SK-N-SH (cell line): ENCODE results near the gene SH3BP1. TPM values are rescaled to one million over a fixed set of nuclear protein-coding genes. Genes with fewer than 3 reads are reported as not detected.

ENCODE experiments used
- CTCF ChIA-PET: fragments of 300-600, 350-600 bp; formaldehyde crosslinking; extraction: SDS; loops from one replicate; lab custom pipeline; 2021; lab: Yijun Ruan, JAX
- POLR2A ChIA-PET: fragments of 350-600 bp; sonication (Branson Sonifier 250); formaldehyde crosslinking; extraction: SDS; loops from one replicate; lab custom pipeline; 2020; ENCODE audit warnings: antibody characterized with exemption, inconsistent platforms; lab: Yijun Ruan, JAX
- DNase-seq: peaks from one replicate; pipeline ENCODE4 v3.0.0; 2012
- H2AFZ ChIP-seq: fragments of 200-600 bp; sonication (generic); 2 replicates; pipeline ENCODE4 v1.8.1; 2016; ENCODE audit warnings: antibody characterized with exemption, mild to moderate bottlenecking, low read depth
- H3F3A ChIP-seq: fragments of 200-600 bp; sonication (generic); replicated peaks from 2 replicates; pipeline ENCODE3; 2016; ENCODE audit warnings: antibody characterized with exemption, mild to moderate bottlenecking; ENCODE audit not compliant: insufficient read depth
- H3K27ac ChIP-seq, 2 experiments: fragments of 200-500 bp in 1 of 2; fragments of 200-600 bp in 1 of 2; sonication (Bioruptor generic) in 1 of 2; sonication (generic), shearing (Covaris generic) in 1 of 2; 2 replicates each; pipeline versions ENCODE4 v1.5.1 to v1.6.1; 2014 to 2016; ENCODE audit warnings: low read depth in 2 of 2, inconsistent platforms in 1 of 2, low read length in 1 of 2, mild to moderate bottlenecking in 1 of 2, mixed read lengths in 1 of 2
- H3K27me3 ChIP-seq: fragments of 200-600 bp; sonication (generic), shearing (Covaris generic); 2 replicates; pipeline ENCODE4 v1.6.1; 2016; ENCODE audit warnings: mixed run types; ENCODE audit not compliant: insufficient read depth
- H3K36me3 ChIP-seq, 2 experiments: fragments of 200-500 bp in 1 of 2; fragments of 200-600 bp in 1 of 2; sonication (Bioruptor generic) in 1 of 2; sonication (generic) in 1 of 2; replicated peaks in 1 of 2; 2 replicates each; pipeline versions ENCODE3 to v1.5.1; 2014 to 2016; ENCODE audit warnings: low read length in 1 of 2, mild to moderate bottlenecking in 1 of 2; ENCODE audit not compliant: insufficient read depth in 2 of 2, control insufficient read depth in 1 of 2
- H3K4me1 ChIP-seq, 2 experiments: fragments of 200-500 bp in 1 of 2; fragments of 200-600 bp in 1 of 2; sonication (Bioruptor generic) in 1 of 2; sonication (generic), shearing (Covaris generic) in 1 of 2; 2 replicates each; pipeline versions ENCODE4 v1.5.1 to v1.6.1; 2014 to 2016; ENCODE audit warnings: low read depth in 1 of 2, low read length in 1 of 2, mixed run types in 1 of 2; ENCODE audit not compliant: insufficient read depth in 2 of 2, control insufficient read depth in 1 of 2
- H3K4me2 ChIP-seq: fragments of 200-600 bp; sonication (generic), shearing (Covaris generic); 2 replicates; pipeline ENCODE4 v1.6.1; 2017; ENCODE audit warnings: mixed run types
- H3K4me3 ChIP-seq, 2 experiments: fragments of 200-500 bp in 1 of 2; fragments of 200-600 bp in 1 of 2; sonication (Bioruptor generic) in 1 of 2; sonication (generic), shearing (Covaris generic) in 1 of 2; 2 replicates each; pipeline versions ENCODE4 v1.5.1 to v1.8.1; 2014 to 2016; ENCODE audit warnings: low read depth in 2 of 2, inconsistent platforms in 1 of 2, low read length in 1 of 2, mild to moderate bottlenecking in 1 of 2, mixed read lengths in 1 of 2, moderate library complexity in 1 of 2
- H3K79me2 ChIP-seq: fragments of 200-600 bp; sonication (generic); 2 replicates; pipeline ENCODE4 v1.8.1; 2017; ENCODE audit warnings: mild to moderate bottlenecking; ENCODE audit not compliant: insufficient read depth
- H3K9ac ChIP-seq: fragments of 200-600 bp; sonication (generic); 2 replicates; pipeline ENCODE4 v1.6.1; 2017; ENCODE audit warnings: mixed run types
- H3K9me2 ChIP-seq: fragments of 200-600 bp; sonication (generic); 2 replicates; pipeline ENCODE4 v1.6.1; 2017; ENCODE audit warnings: mixed run types
- H3K9me3 ChIP-seq: fragments of 200-600 bp; sonication (generic); 2 replicates; pipeline ENCODE4 v1.6.1; 2017; ENCODE audit warnings: mixed run types, mild to moderate bottlenecking, moderate library complexity
- H4K20me1 ChIP-seq: fragments of 200-600 bp; sonication (generic); 2 replicates; pipeline ENCODE4 v1.6.1; 2017; ENCODE audit warnings: mild to moderate bottlenecking, mixed run types; ENCODE audit not compliant: insufficient read depth
- CHD2 ChIP-seq: fragments of 150-350 bp; IDR thresholded peaks from 2 replicates; pipeline ENCODE4 v1.6.1; 2018; ENCODE audit warnings: low read length; ENCODE audit not compliant: partially characterized antibody
- EZH2phosphoT487 ChIP-seq: fragments of 200-600 bp; sonication (generic); IDR thresholded peaks from 2 replicates; pipeline ENCODE4 v1.6.1; 2017; ENCODE audit warnings: low read depth, mixed run types, mild to moderate bottlenecking, antibody characterized with exemption, moderate library complexity, borderline replicate concordance
- FOSL2 ChIP-seq: IDR thresholded peaks from 2 replicates; pipeline ENCODE4 v1.4.0; 2012; ENCODE audit warnings: low read depth, mild to moderate bottlenecking, moderate library complexity, borderline replicate concordance
- MEF2A ChIP-seq: IDR thresholded peaks from 2 replicates; pipeline ENCODE4 v1.4.0; 2012; ENCODE audit warnings: low read depth, borderline replicate concordance
- PBX3 ChIP-seq: IDR thresholded peaks from 2 replicates; pipeline ENCODE4; 2012
- RAD21 ChIP-seq: IDR thresholded peaks from 2 replicates; pipeline ENCODE4 v1.6.1; 2012; ENCODE audit warnings: mild to moderate bottlenecking, low read length
- RCOR1 ChIP-seq: fragments of 150-350 bp; IDR thresholded peaks from 2 replicates; pipeline ENCODE4 v1.6.1; 2017; ENCODE audit warnings: antibody characterized with exemption, low read length
- REST ChIP-seq: IDR thresholded peaks from 2 replicates; pipeline ENCODE4 v1.6.1; 2012; ENCODE audit warnings: mild to moderate bottlenecking, low read depth, low read length, moderate library complexity
- RXRA ChIP-seq: IDR thresholded peaks from 2 replicates; pipeline ENCODE4 v1.4.0; 2012; ENCODE audit warnings: low read depth, mild to moderate bottlenecking, borderline replicate concordance
- SIN3A ChIP-seq: IDR thresholded peaks from 2 replicates; pipeline ENCODE4 v1.6.1; 2012; ENCODE audit warnings: low read depth, mild to moderate bottlenecking, low read length, moderate library complexity, borderline replicate concordance
- TCF12 ChIP-seq: IDR thresholded peaks from 2 replicates; pipeline ENCODE4 v1.4.0; 2012
- TEAD4 ChIP-seq: IDR thresholded peaks from 2 replicates; pipeline ENCODE4 v1.4.0; 2012; ENCODE audit warnings: mild to moderate bottlenecking, borderline replicate concordance; ENCODE audit not compliant: insufficient read depth
- USF1 ChIP-seq: IDR thresholded peaks from 2 replicates; pipeline ENCODE4 v1.4.0; 2012; ENCODE audit warnings: low read depth, borderline replicate concordance
- USF2 ChIP-seq: fragments of 150-350 bp; IDR thresholded peaks from 2 replicates; pipeline ENCODE4 v1.6.1; 2017; ENCODE audit warnings: antibody characterized with exemption, low read length, low read depth, borderline replicate concordance
- WGBS: methylation state at CpG from one replicate; pipeline ENCODE4 v1.1.6; 2017; ENCODE audit warnings: low lambda C conversion rate; 5-methylcytosine and 5-hydroxymethylcytosine counted together
- polyA plus RNA-seq, 3 experiments: library from polyadenylated mRNA; depleted of rRNA; stranded (reverse); fragments of >200 nt; gene quantifications; 2 replicates each; pipeline ENCODE4 v1.2.3, GENCODE V29; 2012

SH3BP1 gene
- polyA plus RNA-seq, 1 of the 3 experiments (the other 2 are of a cell fraction), result 8.9 TPM

GRCh38 chr22:37621352-37621860 is 18.1 kb upstream of the SH3BP1 start:
- no peaks in the 10 kb centered on the region for H3K79me2 ChIP-seq
- CTCF ChIA-PET, result interaction anchor here (1.0 to 34.3 kb wide), 7 partner anchors 10 to 113 kb away, joined by 3 to 898 read pairs (median 6); partner anchors contain the start of genes GGA1, LGALS1, NOL12 and PDXP
- H3F3A ChIP-seq, result peaks cover 4% of the 10 kb centered on the region
- H3K4me1 ChIP-seq, result peaks cover 0 to 4% of the 10 kb centered on the region in 2 experiments; a peak in 1 of 4 replicates
- no peak overlapping the region for H3K9ac ChIP-seq
- H3K9me2 ChIP-seq, result no peaks in the 10 kb centered on the region
- TF ChIP-seq CHD2 (no peak), USF1 (no peak), PBX3 (no peak), EZH2phosphoT487 (no peak)
- no peak overlapping the region for H3K4me3 ChIP-seq
- H3K27me3 ChIP-seq, result no peaks in the 10 kb centered on the region
- H3K36me3 ChIP-seq, result peaks cover 5 to 41% of the 10 kb centered on the region in 2 experiments
- 97% methylated on average over 10 of the region's 12 CpGs for WGBS
- no peaks in the 10 kb centered on the region for H4K20me1 ChIP-seq
- no peak overlapping the region for H2AFZ ChIP-seq
- H3K4me2 ChIP-seq, result no peak overlapping the region
- DNase-seq, result no peak
- H3K9me3 ChIP-seq, result no peaks in the 10 kb centered on the region
- H3K27ac ChIP-seq, result no peak overlapping the region
- POLR2A ChIA-PET, result interaction anchor here (1.2 kb wide), 1 partner anchor 135 kb away, joined by 3 read pairs; no protein-coding TSS in a partner anchor

- ChIA-PET CTCF (interaction anchor here (0.7 to 34.3 kb wide), 13 partner anchors 9 to 140 kb away, joined by 3 to 898 read pairs (median 4); partner anchors contain the start of genes GGA1, LGALS1, NOL12 and PDXP), POLR2A (no interaction called here)
- Histone ChIP-seq H3K4me3 (no peak overlapping the region), H4K20me1 (no peaks in the 10 kb centered on the region), H3K4me1 (peaks cover 0 to 4% of the 10 kb centered on the region in 2 experiments; a peak in 1 of 4 replicates), H3K9me2 (no peaks in the 10 kb centered on the region), H3K79me2 (no peaks in the 10 kb centered on the region), H3K9me3 (no peaks in the 10 kb centered on the region), H3K27ac (peak overlapping the region in 1 of 2 experiments; percentile 56; a peak in 1 of 4 replicates), H3F3A (peaks cover 11% of the 10 kb centered on the region), H3K4me2 (no peak overlapping the region), H3K36me3 (peaks cover 5 to 37% of the 10 kb centered on the region in 2 experiments), H2AFZ (no peak overlapping the region), H3K27me3 (no peaks in the 10 kb centered on the region), H3K9ac (no peak overlapping the region)
- WGBS, result 41% methylated on average over 7 of the region's 22 CpGs
- DNase-seq, result peak; percentile 94
- no peak for TF ChIP-seq TCF12
- no peak for TF ChIP-seq MEF2A
- no peak for TF ChIP-seq SIN3A
- no peak for TF ChIP-seq REST
- TF ChIP-seq RXRA, result no peak
- no peak for TF ChIP-seq RCOR1
- TF ChIP-seq FOSL2, result no peak
- TF ChIP-seq RAD21, result peak; percentile 65
- no peak for TF ChIP-seq TEAD4
- no peak for TF ChIP-seq USF1
- TF ChIP-seq USF2, result no peak
These were observed 16.1 kb upstream of the SH3BP1 start for GRCh38 chr22:37623075-37624016.
